Measurements from ENCODE around the gene HACD4. TPM values are rescaled to one million over a fixed set of nuclear protein-coding genes. Genes with fewer than 3 reads are reported as not detected.

Gene HACD4
- polyA plus RNA-seq, 2 of the 4 experiments (the other 2 are of a cell fraction): 1.5 to 4.4 TPM

- CTCF ChIA-PET: interaction anchor here (1.0 kb wide), 1 partner anchor 9 kb away, joined by 3 read pairs; no protein-coding TSS in a partner anchor
- FAIRE-seq: no peak
- no peak overlapping the region for H3K27ac ChIP-seq
These were observed 7.6 kb downstream of the HACD4 start for GRCh38 chr9:21023861-21024260.

GRCh38 chr9:21018177-21018576 is 13.3 kb downstream of the HACD4 start:
- 84% methylated on average over 2 of the region's 2 CpGs for whole genome bisulfite sequencing (ENCODE audit: missing lambda C conversion rate)
- H3K27ac ChIP-seq: no peak overlapping the region
- ChIA-PET CTCF (no interaction called here), POLR2A (no interaction called here)
- H3K4me3 ChIP-seq: no peak overlapping the region
- no peak for FAIRE-seq
- H3K4me2 ChIP-seq: no peak overlapping the region
- DNase-seq (ENCODE audit: low read depth in 1 of 2, low spot score in 1 of 2): no peak
- no peak for TF ChIP-seq FOSB (CRISPR knock-in tag; IDR thresholded peaks at IDR 0.05)
- TF ChIP-seq CEBPB (IDR thresholded peaks at IDR 0.05): no peak
- no peak for TF ChIP-seq BHLHE40 (IDR thresholded peaks at IDR 0.05; ENCODE audit: low read depth, low read length)
- TF ChIP-seq HEYL (CRISPR knock-in tag; IDR thresholded peaks at IDR 0.05): no peak
- no peak for TF ChIP-seq HOXB13 (CRISPR knock-in tag; IDR thresholded peaks at IDR 0.05; ENCODE audit: low read depth)
- no peak for TF ChIP-seq HOXA7 (CRISPR knock-in tag; IDR thresholded peaks at IDR 0.05)
- TF ChIP-seq EHMT2 (IDR thresholded peaks at IDR 0.05; ENCODE audit: low read depth): no peak
- H3K9me3 ChIP-seq: no peaks in the 10 kb centered on the region
- peaks cover 8% of the 10 kb centered on the region; the same call in 2 of the 3 replicates for H3K4me1 ChIP-seq
- no peak for ATAC-seq

More at GRCh38 chr9:21023861-21024260, 7.6 kb downstream of the HACD4 start:
- no peak for ATAC-seq
- H3K4me3 ChIP-seq: no peak overlapping the region
- no peak for DNase-seq (ENCODE audit: low read depth in 1 of 2, low spot score in 1 of 2)
- H3K4me2 ChIP-seq: no peak overlapping the region
- peaks cover 8% of the 10 kb centered on the region for H3K4me1 ChIP-seq
- WGBS (ENCODE audit: missing lambda C conversion rate): 94% methylated on average over 2 of the region's 2 CpGs
- POLR2A ChIA-PET: no interaction called here
- no peaks in the 10 kb centered on the region for H3K9me3 ChIP-seq
- TF ChIP-seq MAX (IDR thresholded peaks at IDR 0.05) (no peak), FOXS1 (CRISPR knock-in tag; IDR thresholded peaks at IDR 0.05) (no peak), HMGXB4 (CRISPR knock-in tag; IDR thresholded peaks at IDR 0.05; ENCODE audit: borderline replicate concordance) (no peak), RARB (CRISPR knock-in tag; IDR thresholded peaks at IDR 0.05) (no peak), FOSL2 (IDR thresholded peaks at IDR 0.05) (no peak), FOSL2 (CRISPR knock-in tag; IDR thresholded peaks at IDR 0.05) (no peak), KDM5A (IDR thresholded peaks at IDR 0.05) (no peak), SREBF2 (IDR thresholded peaks at IDR 0.05) (no peak)

- no peak for FAIRE-seq
- CTCF ChIA-PET: no interaction called here
- Histone ChIP-seq H3K4me2 (peak overlapping the region; percentile 17; the same call in 1 of the 3 replicates), H3K4me1 (peaks cover 8% of the 10 kb centered on the region; the same call in 2 of the 3 replicates), H3K27ac (no peak overlapping the region), H3K9me3 (no peaks in the 10 kb centered on the region), H3K4me3 (no peak overlapping the region)
- 44% methylated on average over 2 of the region's 2 CpGs for WGBS (ENCODE audit: missing lambda C conversion rate)
- no peak for TF ChIP-seq EHMT2 (IDR thresholded peaks at IDR 0.05; ENCODE audit: low read depth)
- TF ChIP-seq HOXB5 (CRISPR knock-in tag; IDR thresholded peaks at IDR 0.05): no peak
- no peak for TF ChIP-seq HOXA7 (CRISPR knock-in tag; IDR thresholded peaks at IDR 0.05)
- 0 out of 2 replicates have a peak, but pooled peaks have one; percentile 25 for TF ChIP-seq JUNB (IDR thresholded peaks at IDR 0.05)
- peak; percentile 60 for TF ChIP-seq USF2 (IDR thresholded peaks at IDR 0.05)
- TF ChIP-seq EP300 (IDR thresholded peaks at IDR 0.05): no peak
- TF ChIP-seq ESRRA (IDR thresholded peaks at IDR 0.05; ENCODE audit: borderline replicate concordance, low read length): no peak
- no peak for TF ChIP-seq SREBF2 (IDR thresholded peaks at IDR 0.05)
- no peak for TF ChIP-seq BHLHE40 (IDR thresholded peaks at IDR 0.05; ENCODE audit: low read depth, low read length)
- TF ChIP-seq MAFK (IDR thresholded peaks at IDR 0.05; ENCODE audit: partially characterized antibody): peak; percentile 55
- TF ChIP-seq HES2 (IDR thresholded peaks at IDR 0.05): no peak
- peak; percentile 21; the same call in 1 of the 2 replicates for TF ChIP-seq FOSL2 (IDR thresholded peaks at IDR 0.05)
- 0 out of 2 replicates have a peak, but pooled peaks have one; percentile 49 for TF ChIP-seq FOSL2 (CRISPR knock-in tag; IDR thresholded peaks at IDR 0.05)
- TF ChIP-seq RAD21 (conservative IDR thresholded peaks at IDR 0.05 in 1 of 2, IDR thresholded peaks at IDR 0.05 in 1 of 2): no peak
- TF ChIP-seq MAX (IDR thresholded peaks at IDR 0.05): peak; percentile 25; the same call in 1 of the 2 replicates
- TF ChIP-seq ZNF302 (CRISPR knock-in tag; IDR thresholded peaks at IDR 0.05): no peak
- peak; percentile 7 to 35 for DNase-seq (ENCODE audit: low read depth in 1 of 2, low spot score in 1 of 2)
- POLR2A ChIA-PET: no interaction called here
- ATAC-seq: peak; percentile 70 to 73; a peak in 5 of 6 replicates
These were observed 14.5 kb downstream of the HACD4 start for GRCh38 chr9:21016701-21017491.
